GM20431 (cell line): Measurements from ENCODE around the gene ARHGAP15.

Source experiments
- in situ Hi-C: fragments of 300-500 bp; cut with MseI, MboI; formaldehyde crosslinking; loops from one replicate; pipeline ENCODE4 v1.15.0; 2020; ENCODE audit warnings: low sequenced_read_pairs; ENCODE audit not compliant: unreplicated experiment

ARHGAP15 gene

GRCh38 chr2:143688248-143688647 is 559.0 kb downstream of the ARHGAP15 start:
- in situ Hi-C loops = no loop called here

- in situ Hi-C loops = no loop called here
Observed at GRCh38 chr2:143688815-143689214, 559.6 kb downstream of the ARHGAP15 start.

GRCh38 chr2:143689541-143689940 is 560.3 kb downstream of the ARHGAP15 start:
- in situ Hi-C loops = no loop called here

GRCh38 chr2:143690235-143690634 is 561.0 kb downstream of the ARHGAP15 start:
- in situ Hi-C loops = no loop called here

GRCh38 chr2:143691121-143691520 is 561.9 kb downstream of the ARHGAP15 start:
- in situ Hi-C loops = no loop called here

- in situ Hi-C loops = no loop called here
Observed at GRCh38 chr2:143692162-143692561, 562.9 kb downstream of the ARHGAP15 start.

- in situ Hi-C loops = no loop called here
Observed at GRCh38 chr2:143692967-143693366, 563.7 kb downstream of the ARHGAP15 start.

GRCh38 chr2:143694335-143694734 is 565.1 kb downstream of the ARHGAP15 start:
- in situ Hi-C loops = no loop called here

- in situ Hi-C loops = no loop called here
Observed at GRCh38 chr2:143696651-143697050, 567.4 kb downstream of the ARHGAP15 start.

- in situ Hi-C loops = no loop called here
Observed at GRCh38 chr2:143697744-143698143, 568.5 kb downstream of the ARHGAP15 start.

GRCh38 chr2:143698352-143698751 is 569.1 kb downstream of the ARHGAP15 start:
- in situ Hi-C loops = no loop called here

- in situ Hi-C loops = no loop called here
Observed at GRCh38 chr2:143698888-143699570, 569.8 kb downstream of the ARHGAP15 start.

- in situ Hi-C loops = no loop called here
Observed at GRCh38 chr2:143700865-143701264, 571.6 kb downstream of the ARHGAP15 start.

GRCh38 chr2:143701785-143702184 is 572.6 kb downstream of the ARHGAP15 start:
- in situ Hi-C loops = no loop called here

GRCh38 chr2:143702931-143703330 is 573.7 kb downstream of the ARHGAP15 start:
- in situ Hi-C loops = no loop called here

GRCh38 chr2:143704451-143705106 is 575.4 kb downstream of the ARHGAP15 start:
- in situ Hi-C loops = no loop called here

GRCh38 chr2:143705108-143705707 is 576.0 kb downstream of the ARHGAP15 start:
- in situ Hi-C loops = no loop called here

- in situ Hi-C loops = no loop called here
Observed at GRCh38 chr2:143706354-143706753, 577.1 kb downstream of the ARHGAP15 start.

- in situ Hi-C loops = no loop called here
Observed at GRCh38 chr2:143708682-143709081, 579.5 kb downstream of the ARHGAP15 start.

- in situ Hi-C loops = no loop called here
Observed at GRCh38 chr2:143710196-143710595, 581.0 kb downstream of the ARHGAP15 start.

GRCh38 chr2:143710879-143711278 is 581.7 kb downstream of the ARHGAP15 start:
- in situ Hi-C loops = no loop called here
